HEK293 (cell line): ENCODE results near the gene PCDH15.

Source experiments
- CTCF ChIA-PET: fragments of 350-600 bp; formaldehyde crosslinking; extraction: SDS; loops from one replicate; lab custom pipeline; 2021; ENCODE audit warnings: antibody characterized with exemption; lab: Yijun Ruan, JAX
- POLR2A ChIA-PET: fragments of 300-600 bp; formaldehyde crosslinking; extraction: SDS; loops from one replicate; lab custom pipeline; 2020; ENCODE audit warnings: antibody characterized with exemption, inconsistent platforms; lab: Yijun Ruan, JAX
- H3K27ac ChIP-seq: fragments of 200-500 bp; sonication (Bioruptor generic); 2 replicates; pipeline ENCODE4 v1.5.1; 2014; ENCODE audit warnings: low read depth, low read length, control low read depth, inconsistent platforms; ENCODE audit errors: extremely low read depth
- H3K36me3 ChIP-seq, 2 experiments: fragments of 200-500 bp in 1 of 2; sonication (Bioruptor generic) in 1 of 2; 1 replicate in 1 of 2; 2 replicates in 1 of 2; pipeline ENCODE4 v1.5.1; 2014 to 2017; ENCODE audit warnings: inconsistent platforms in 2 of 2, low read length in 2 of 2; ENCODE audit not compliant: control insufficient read depth in 2 of 2, insufficient read depth in 1 of 2
- H3K4me1 ChIP-seq: fragments of 200-500 bp; sonication (Bioruptor generic); 2 replicates; pipeline ENCODE4 v1.5.1; 2014; ENCODE audit warnings: mild to moderate bottlenecking, low read length, inconsistent platforms; ENCODE audit not compliant: control insufficient read depth, insufficient read depth
- H3K4me3 ChIP-seq: 2 replicates; pipeline ENCODE4 v1.5.1; 2011; ENCODE audit warnings: low read depth, mild to moderate bottlenecking, control low read depth, low read length, moderate library complexity
- H3K9me3 ChIP-seq: fragments of 200-500 bp; sonication (Bioruptor generic); 2 replicates; pipeline ENCODE4 v1.5.1; 2014; ENCODE audit warnings: low read depth, low read length, inconsistent platforms; ENCODE audit not compliant: control insufficient read depth, insufficient read depth
- PBX3 ChIP-seq: sonication (generic); formaldehyde crosslinking; IDR thresholded peaks from 2 replicates; pipeline ENCODE4 v1.8.1; 2022; ENCODE audit warnings: mild to moderate bottlenecking, moderate library complexity, missing genetic modification reagents
- SCRT1 ChIP-seq: fragments of 450-650 bp; formaldehyde crosslinking; IDR thresholded peaks from 2 replicates; pipeline ENCODE4 v1.5.1; 2016; ENCODE audit warnings: missing biosample characterization, missing genetic modification characterization, borderline replicate concordance
- SCRT2 ChIP-seq: fragments of 450-650 bp; formaldehyde crosslinking; IDR thresholded peaks from 2 replicates; pipeline ENCODE4 v1.5.1; 2016; ENCODE audit warnings: missing biosample characterization, missing genetic modification characterization
- ZBTB20 ChIP-seq: fragments of 450-650 bp; formaldehyde crosslinking; IDR thresholded peaks from 2 replicates; pipeline ENCODE4 v1.5.1; 2016; ENCODE audit warnings: missing biosample characterization, missing genetic modification characterization
- ZBTB49 ChIP-seq: fragments of 450-650 bp; formaldehyde crosslinking; IDR thresholded peaks from 2 replicates; pipeline ENCODE4 v1.5.1; 2016; ENCODE audit warnings: missing biosample characterization, missing genetic modification characterization, low read depth
- ZEB2 ChIP-seq: fragments of 450-650 bp; formaldehyde crosslinking; IDR thresholded peaks from 2 replicates; pipeline ENCODE4 v1.5.1; 2016; ENCODE audit warnings: missing biosample characterization, missing genetic modification characterization
- ZNF140 ChIP-seq: fragments of 450-650 bp; formaldehyde crosslinking; IDR thresholded peaks from 2 replicates; pipeline ENCODE4 v1.5.1; 2016; ENCODE audit warnings: missing biosample characterization, missing genetic modification characterization
- ZNF174 ChIP-seq: fragments of 450-650 bp; formaldehyde crosslinking; IDR thresholded peaks from 2 replicates; pipeline ENCODE4 v1.5.0; 2017; ENCODE audit warnings: missing biosample characterization, mild to moderate bottlenecking, missing genetic modification characterization
- ZNF175 ChIP-seq: fragments of 450-650 bp; formaldehyde crosslinking; IDR thresholded peaks from 2 replicates; pipeline ENCODE4 v1.5.1; 2016; ENCODE audit warnings: missing biosample characterization, missing genetic modification characterization
- ZNF184 ChIP-seq: fragments of 450-650 bp; IDR thresholded peaks from 2 replicates; pipeline ENCODE4 v1.5.1; 2018; ENCODE audit warnings: missing biosample characterization, mild to moderate bottlenecking, missing genetic modification characterization
- ZNF202 ChIP-seq: fragments of 450-650 bp; formaldehyde crosslinking; IDR thresholded peaks from 2 replicates; pipeline ENCODE4 v1.5.1; 2016; ENCODE audit warnings: missing biosample characterization, missing genetic modification characterization, borderline replicate concordance
- ZNF335 ChIP-seq: fragments of 450-650 bp; formaldehyde crosslinking; conservative IDR thresholded peaks from 2 replicates; pipeline ENCODE4 v1.5.1; 2016; ENCODE audit warnings: missing biosample characterization, missing genetic modification characterization
- ZNF362 ChIP-seq: fragments of 450-650 bp; formaldehyde crosslinking; IDR thresholded peaks from 2 replicates; pipeline ENCODE4 v1.5.1; 2016; ENCODE audit warnings: missing biosample characterization, missing genetic modification characterization
- ZNF37A ChIP-seq: fragments of 450-650 bp; IDR thresholded peaks from 2 replicates; pipeline ENCODE4 v1.5.1; 2018; ENCODE audit warnings: missing biosample characterization, missing genetic modification characterization
- ZNF416 ChIP-seq: fragments of 450-650 bp; formaldehyde crosslinking; IDR thresholded peaks from 2 replicates; pipeline ENCODE4 v1.5.1; 2016; ENCODE audit warnings: missing biosample characterization, missing genetic modification characterization
- ZNF596 ChIP-seq: fragments of 450-650 bp; IDR thresholded peaks from 2 replicates; pipeline ENCODE4 v1.5.0; 2018; ENCODE audit warnings: missing biosample characterization, mild to moderate bottlenecking, missing genetic modification characterization, moderate library complexity
- ZNF777 ChIP-seq: fragments of 450-650 bp; formaldehyde crosslinking; IDR thresholded peaks from 2 replicates; pipeline ENCODE4 v1.5.1; 2017; ENCODE audit warnings: missing biosample characterization, missing genetic modification characterization, borderline replicate concordance
- ZXDB ChIP-seq: fragments of 450-650 bp; formaldehyde crosslinking; IDR thresholded peaks from 2 replicates; pipeline ENCODE4 v1.5.1; 2016; ENCODE audit warnings: missing biosample characterization, missing genetic modification characterization

PCDH15 gene

GRCh38 chr10:54120806-54121205 lies 680.2 kb downstream of the PCDH15 start:
- no peak for TF ChIP-seq SCRT1
- no peak for TF ChIP-seq ZEB2 (tag by site-specific recombination)
- no peak for TF ChIP-seq ZBTB49 (tag by site-specific recombination)
- no peak for TF ChIP-seq ZNF140 (tag by site-specific recombination)
- no peak for TF ChIP-seq PBX3 (CRISPR knock-in tag)
- no peak for TF ChIP-seq SCRT2
- no peak for TF ChIP-seq ZNF416 (tag by site-specific recombination)
- TF ChIP-seq ZNF184 (tag by site-specific recombination), result no peak
- Histone ChIP-seq H3K4me3 (no peak overlapping the region), H3K36me3 (no peaks in the 10 kb centered on the region), H3K27ac (no peak overlapping the region), H3K9me3 (no peaks in the 10 kb centered on the region), H3K4me1 (no peaks in the 10 kb centered on the region)
- CTCF ChIA-PET, result no interaction called here
- POLR2A ChIA-PET, result no interaction called here

GRCh38 chr10:54108961-54109360 lies 692.1 kb downstream of the PCDH15 start:
- ChIA-PET CTCF (no interaction called here), POLR2A (no interaction called here)
- no peak overlapping the region for H3K27ac ChIP-seq
- no peak overlapping the region for H3K4me3 ChIP-seq
- no peaks in the 10 kb centered on the region for H3K9me3 ChIP-seq
- no peaks in the 10 kb centered on the region for H3K36me3 ChIP-seq
- TF ChIP-seq ZNF777 (tag by site-specific recombination) (no peak), ZNF37A (no peak)
- TF ChIP-seq, all 188 proteins: peak for 0
- no peaks in the 10 kb centered on the region for H3K4me1 ChIP-seq

- ChIA-PET CTCF (no interaction called here), POLR2A (no interaction called here)
- TF ChIP-seq ZNF174 (tag by site-specific recombination) (no peak), ZNF596 (tag by site-specific recombination) (no peak), ZNF175 (tag by site-specific recombination) (no peak), ZNF335 (tag by site-specific recombination) (no peak), ZBTB20 (tag by site-specific recombination) (no peak), ZNF362 (tag by site-specific recombination) (no peak), ZXDB (tag by site-specific recombination) (no peak), ZNF202 (tag by site-specific recombination) (no peak)
- no peaks in the 10 kb centered on the region for H3K4me1 ChIP-seq
- no peak overlapping the region for H3K27ac ChIP-seq
- no peaks in the 10 kb centered on the region for H3K36me3 ChIP-seq
- no peak overlapping the region for H3K4me3 ChIP-seq
- H3K9me3 ChIP-seq, result no peaks in the 10 kb centered on the region
These were observed 704.1 kb downstream of the PCDH15 start for GRCh38 chr10:54096892-54097291.
